Testis (tissue), 3 donors: ENCODE data around the gene CDK2AP2. TPM values are rescaled to one million over a fixed set of nuclear protein-coding genes. Genes with fewer than 3 reads are reported as not detected.
A peak's percentile ranks its signal among the peaks of the same experiment; 100 is the strongest.
"Not testable (repeated sequence)": the region's sequence is repeated elsewhere in the genome, so short reads cannot be mapped to it uniquely, and the experiment has no call there.

Source experiments
- DNase-seq: peaks from one replicate; pipeline ENCODE4 v3.0.0-alpha.2; 2019
- H3K27ac ChIP-seq, 2 donors: fragments of 200-600 bp; sonication (generic); one replicate each; pipeline ENCODE4 v1.5.1; 2019
- H3K27me3 ChIP-seq: fragments of 200-600 bp; sonication (generic); one replicate; pipeline ENCODE4 v1.5.1; 2019
- H3K36me3 ChIP-seq: fragments of 200-600 bp; sonication (generic); one replicate; pipeline ENCODE4 v1.5.1; 2017; ENCODE audit warnings: low read depth; ENCODE audit errors: missing control alignments
- H3K4me1 ChIP-seq: fragments of 200-600 bp; sonication (generic); one replicate; pipeline ENCODE4 v1.5.1; 2019
- H3K4me3 ChIP-seq, 2 donors: fragments of 200-600 bp; sonication (generic); one replicate each; pipeline ENCODE4 v1.5.1; 2017 to 2019
- H3K9me3 ChIP-seq: fragments of 200-600 bp; sonication (generic); one replicate; pipeline ENCODE4 v1.5.1; 2017
- CTCF ChIP-seq, 3 experiments: fragments of 450-650 bp in 2 of 3; fragments of 200-600 bp in 1 of 3; sonication (generic) in 1 of 3; IDR thresholded peaks; one replicate each; pipeline ENCODE4 v1.5.1; 2016 to 2019; ENCODE audit warnings: antibody characterized with exemption in 3 of 3, mild to moderate bottlenecking in 2 of 3, moderate library complexity in 1 of 3
- POLR2A ChIP-seq: fragments of 450-650 bp; IDR thresholded peaks from one replicate; pipeline ENCODE4 v1.6.1; 2017; ENCODE audit warnings: antibody characterized with exemption, mild to moderate bottlenecking, moderate library complexity
- WGBS, 2 donors: methylation state at CpG; one replicate each; pipeline ENCODE4 v1.1.5; 2018; 5-methylcytosine and 5-hydroxymethylcytosine counted together
- intact Hi-C: fragments of 100-400 bp; cut with DNase I; formaldehyde crosslinking; loops from one replicate; pipeline ENCODE4 v1.15.1; 2023; ENCODE audit warnings: low total_unique reads
- polyA plus RNA-seq: library from polyadenylated mRNA; stranded (reverse); fragments of 350-450 nt; fragmentation: Illumina TruSeq; extraction: RNeasy Lipid Tissue Mini Kit (QIAGEN cat#74804); gene quantifications from one replicate; pipeline ENCODE4 v1.2.3, GENCODE V29; 2014; ENCODE audit warnings: low read depth, low replicate concordance; ENCODE audit not compliant: insufficient read depth
- total RNA-seq, 2 donors: library from RNA; depleted of rRNA; stranded (reverse); fragments of >200 nt; gene quantifications; one replicate each; pipeline ENCODE4 v1.2.3, GENCODE V29; 2016

CDK2AP2 gene
- total and polyA plus RNA-seq, 3 donors from 2014 or later, result 20.9 to 38.0 (median 26.4) TPM

GRCh38 chr11:67484847-67485311 is 23.1 kb downstream of the CDK2AP2 start:
- H3K27ac ChIP-seq, result no peak overlapping the region
- intact Hi-C loops, result loop anchor here (10.0 kb wide), 1 partner anchor 80 kb away; the partner anchor contains the start of genes PPP1CA and TBC1D10C
- no peaks in the 10 kb centered on the region for H3K9me3 ChIP-seq
- TF ChIP-seq POLR2A, result no peak
- 66% methylated on average over 11 of the region's 11 CpGs for WGBS, 2 donors
- H3K36me3 ChIP-seq, result no peaks in the 10 kb centered on the region
- H3K4me1 ChIP-seq, result peaks cover 9% of the 10 kb centered on the region
- H3K27me3 ChIP-seq, result no peaks in the 10 kb centered on the region
- H3K4me3 ChIP-seq, result no peak overlapping the region
- DNase-seq, result no peak

- intact Hi-C loops, result loop anchor here (10.0 kb wide), 1 partner anchor 79 kb away; the partner anchor contains the start of genes PPP1CA and TBC1D10C
- whole genome bisulfite sequencing, 2 donors, result 52 to 65% methylated on average over 16 of the region's 16 CpGs
- Histone ChIP-seq H3K36me3 (no peaks in the 10 kb centered on the region), H3K4me1 (peaks cover 9% of the 10 kb centered on the region), H3K27ac (peak overlapping the region in 1 of 2 donors; percentile 82), H3K9me3 (no peaks in the 10 kb centered on the region), H3K4me3 (peak overlapping the region; percentile 49 to 57), H3K27me3 (no peaks in the 10 kb centered on the region)
- TF ChIP-seq CTCF (IDR thresholded peaks at IDR 0.05) (no peak), POLR2A (no peak)
- DNase-seq, result no peak
These were observed 23.9 kb downstream of the CDK2AP2 start for GRCh38 chr11:67483831-67484665.

GRCh38 chr11:67482827-67483798 is 24.8 kb downstream of the CDK2AP2 start, which contains the start of gene AIP:
TSS of gene AIP (plus strand) at chr11:67483026. CDS start at chr11:67483159, 133 bp downstream.
- no peaks in the 10 kb centered on the region for H3K36me3 ChIP-seq
- H3K27me3 ChIP-seq, result no peaks in the 10 kb centered on the region
- WGBS, 2 donors, result 7 to 8% methylated on average over 48 to 60 of the region's 60 CpGs
- peak; percentile 98 for DNase-seq
- no peaks in the 10 kb centered on the region for H3K9me3 ChIP-seq
- peak within 1 kb of the TSS; percentile 82 to 88 for H3K27ac ChIP-seq
- H3K4me1 ChIP-seq, result peaks cover 9% of the 10 kb centered on the region
- peak within 1 kb of the TSS; percentile 49 to 57 for H3K4me3 ChIP-seq
- TF ChIP-seq CTCF (IDR thresholded peaks at IDR 0.05) (peak in 2 of 3 experiments; percentile 40), POLR2A (no peak)
- intact Hi-C loops, result loop anchor here (10.0 kb wide), 1 partner anchor 78 kb away; the partner anchor contains the start of genes PPP1CA and TBC1D10C

GRCh38 chr11:67482275-67482826 is 25.6 kb downstream of the CDK2AP2 start:
- H3K9me3 ChIP-seq, result no peaks in the 10 kb centered on the region
- DNase-seq, result no peak
- 32 to 38% methylated on average over 19 of the region's 19 CpGs for whole genome bisulfite sequencing, 2 donors
- H3K4me1 ChIP-seq, result peaks cover 9% of the 10 kb centered on the region
- intact Hi-C loops, result loop anchor here (10.0 kb wide), 1 partner anchor 78 kb away; the partner anchor contains the start of genes PPP1CA and TBC1D10C
- no peak for TF ChIP-seq POLR2A
- no peak for TF ChIP-seq CTCF (IDR thresholded peaks at IDR 0.05)
- H3K27ac ChIP-seq, result peak overlapping the region; percentile 82 to 88
- H3K4me3 ChIP-seq, result peak overlapping the region; percentile 49 to 57
- no peaks in the 10 kb centered on the region for H3K27me3 ChIP-seq
- no peaks in the 10 kb centered on the region for H3K36me3 ChIP-seq

GRCh38 chr11:67477344-67478050 is 30.5 kb downstream of the CDK2AP2 start:
- H3K4me1 ChIP-seq, intact Hi-C loops, H3K27ac ChIP-seq, DNase-seq, H3K4me3 ChIP-seq, H3K27me3 ChIP-seq, H3K9me3 ChIP-seq, H3K36me3 ChIP-seq: not testable (repeated sequence)
- WGBS, 2 donors, result 71 to 83% methylated on average over 15 to 16 of the region's 16 CpGs

GRCh38 chr11:67476692-67477091 is 31.3 kb downstream of the CDK2AP2 start:
- 57 to 58% methylated on average over 10 of the region's 10 CpGs for WGBS, 2 donors
- H3K27ac ChIP-seq, intact Hi-C loops, H3K4me1 ChIP-seq, H3K36me3 ChIP-seq, H3K9me3 ChIP-seq, H3K27me3 ChIP-seq: not testable (repeated sequence)
- H3K4me3 ChIP-seq, result peak overlapping the region in 1 of 2 donors; percentile 15
- peak; percentile 58 for DNase-seq
